Fibroblast of lung (primary cell): ENCODE results near the gene AK5. TPM values are rescaled to one million over a fixed set of nuclear protein-coding genes. Genes with fewer than 3 reads are reported as not detected.

Experiments
- DNase-seq, 2 donors: peaks; one replicate each; pipeline versions ENCODE4 v3.0.0 to v3.0.0-alpha.2; 2010; ENCODE audit warnings: low read depth in 2 of 2
- H2AFZ ChIP-seq: 2 replicates; pipeline ENCODE4 v1.5.1; 2012; ENCODE audit warnings: low read length, control low read depth, inconsistent platforms
- H3K27ac ChIP-seq: 2 replicates; pipeline ENCODE4 v1.5.1; 2011; ENCODE audit warnings: low read length, control low read depth; ENCODE audit not compliant: insufficient read depth
- H3K27me3 ChIP-seq: 2 replicates; pipeline ENCODE4 v1.5.1; 2011; ENCODE audit warnings: mild to moderate bottlenecking, low read length; ENCODE audit not compliant: control insufficient read depth, insufficient read depth
- H3K36me3 ChIP-seq: 2 replicates; pipeline ENCODE4 v1.5.1; 2011; ENCODE audit warnings: low read length; ENCODE audit not compliant: control insufficient read depth, insufficient read depth
- H3K4me1 ChIP-seq: 2 replicates; pipeline ENCODE4 v1.5.1; 2011; ENCODE audit warnings: low read length; ENCODE audit not compliant: control insufficient read depth, insufficient read depth; ENCODE audit errors: extremely low read depth
- H3K4me2 ChIP-seq: 2 replicates; pipeline ENCODE4 v1.5.1; 2011; ENCODE audit warnings: low read length, control low read depth; ENCODE audit not compliant: insufficient read depth; ENCODE audit errors: extremely low read depth
- H3K4me3 ChIP-seq, 4 experiments: fragments of 200-600 bp in 1 of 4; sonication (generic) in 1 of 4; replicated peaks in 1 of 4; 2 replicates each; pipeline ENCODE4 v1.5.1; 2011 to 2016; ENCODE audit warnings: low read length in 4 of 4, low read depth in 3 of 4, mild to moderate bottlenecking in 3 of 4, control low read depth in 2 of 4, inconsistent platforms in 1 of 4, mixed read lengths in 1 of 4; ENCODE audit not compliant: insufficient read depth in 1 of 4; ENCODE audit errors: control extremely low read depth in 1 of 4
- H3K79me2 ChIP-seq: 2 replicates; pipeline ENCODE4 v1.5.1; 2012; ENCODE audit warnings: mild to moderate bottlenecking, low read length, inconsistent platforms; ENCODE audit not compliant: control insufficient read depth, insufficient read depth
- H3K9ac ChIP-seq: 2 replicates; pipeline ENCODE4 v1.5.1; 2011; ENCODE audit warnings: mild to moderate bottlenecking, low read length, control low read depth; ENCODE audit not compliant: insufficient read depth
- H3K9me3 ChIP-seq: 2 replicates; pipeline ENCODE4 v1.5.1; 2012; ENCODE audit warnings: low read depth, low read length; ENCODE audit not compliant: control insufficient read depth, insufficient read depth
- H4K20me1 ChIP-seq: 2 replicates; pipeline ENCODE4 v1.5.1; 2011; ENCODE audit warnings: low read length; ENCODE audit not compliant: control insufficient read depth, insufficient read depth; ENCODE audit errors: extremely low read depth
- CTCF ChIP-seq, 2 donors: IDR thresholded peaks in 1 of 2; conservative IDR thresholded peaks in 1 of 2; 1 replicate in 1 of 2; 2 replicates in 1 of 2; pipeline ENCODE4 v1.5.1; 2011 to 2012; ENCODE audit warnings: low read length in 2 of 2, control low read depth in 1 of 2, inconsistent platforms in 1 of 2, low read depth in 1 of 2, mild to moderate bottlenecking in 1 of 2
- EZH2 ChIP-seq: IDR thresholded peaks from 2 replicates; pipeline ENCODE4 v1.5.1; 2012; ENCODE audit warnings: low read length, control low read depth, mild to moderate bottlenecking; ENCODE audit errors: missing control alignments
- polyA plus RNA-seq, 2 donors: library from polyadenylated mRNA; depleted of rRNA in 1 of 2; stranded (reverse) in 1 of 2; unstranded in 1 of 2; fragments of >200 nt; gene quantifications; 2 replicates each; pipeline ENCODE4 v1.2.1, GENCODE V29; 2011 to 2012; ENCODE audit warnings: missing spikeins in 1 of 2
- total RNA-seq: library from RNA; depleted of rRNA; stranded (reverse); fragments of >200 nt; gene quantifications from 2 replicates; pipeline ENCODE4 v1.2.1, GENCODE V29; 2014

AK5 gene
- total and polyA plus RNA-seq, 2 donors (not counting 1 experiment from before 2014, with no cell fraction given) = 37.9 to 87.7 TPM

- no peaks in the 10 kb centered on the region for H3K79me2 ChIP-seq
- H3K27me3 ChIP-seq = no peaks in the 10 kb centered on the region
- no peak overlapping the region for H3K27ac ChIP-seq
- H2AFZ ChIP-seq = no peak overlapping the region
- no peak for TF ChIP-seq EZH2
- no peak for TF ChIP-seq CTCF (conservative IDR thresholded peaks at IDR 0.05 in 1 of 2, IDR thresholded peaks at IDR 0.05 in 1 of 2; ENCODE audit: low read depth in 1 of 2, low read length in 2 of 2)
- no peaks in the 10 kb centered on the region for H3K9me3 ChIP-seq
- H3K4me3 ChIP-seq = no peak overlapping the region
- no peaks in the 10 kb centered on the region for H4K20me1 ChIP-seq
- H3K36me3 ChIP-seq = no peaks in the 10 kb centered on the region
- H3K9ac ChIP-seq = no peak overlapping the region
- H3K4me2 ChIP-seq = no peak overlapping the region
- no peak for DNase-seq
- no peaks in the 10 kb centered on the region for H3K4me1 ChIP-seq
Observed at GRCh38 chr1:77552626-77553025, 270.8 kb downstream of the AK5 start.

- no peak overlapping the region for H3K9ac ChIP-seq
- H3K9me3 ChIP-seq = no peaks in the 10 kb centered on the region
Observed at GRCh38 chr1:77553568-77554291, 271.9 kb downstream of the AK5 start.

GRCh38 chr1:77556045-77556444 lies 274.2 kb downstream of the AK5 start:
- Histone ChIP-seq H3K4me1 (no peaks in the 10 kb centered on the region), H3K79me2 (no peaks in the 10 kb centered on the region), H3K9ac (no peak overlapping the region), H3K27me3 (no peaks in the 10 kb centered on the region), H3K9me3 (no peaks in the 10 kb centered on the region), H2AFZ (no peak overlapping the region), H3K4me2 (no peak overlapping the region), H3K27ac (no peak overlapping the region), H4K20me1 (no peaks in the 10 kb centered on the region), H3K36me3 (no peaks in the 10 kb centered on the region), H3K4me3 (no peak overlapping the region)
- DNase-seq = no peak
- TF ChIP-seq EZH2 (no peak), CTCF (conservative IDR thresholded peaks at IDR 0.05 in 1 of 2, IDR thresholded peaks at IDR 0.05 in 1 of 2; ENCODE audit: low read depth in 1 of 2, low read length in 2 of 2) (no peak)

More at GRCh38 chr1:77553568-77554291, 271.9 kb downstream of the AK5 start:
- no peak overlapping the region for H2AFZ ChIP-seq
- no peak for TF ChIP-seq EZH2
- TF ChIP-seq CTCF (conservative IDR thresholded peaks at IDR 0.05 in 1 of 2, IDR thresholded peaks at IDR 0.05 in 1 of 2; ENCODE audit: low read depth in 1 of 2, low read length in 2 of 2) = no peak
- no peaks in the 10 kb centered on the region for H4K20me1 ChIP-seq
- no peaks in the 10 kb centered on the region for H3K4me1 ChIP-seq
- H3K4me3 ChIP-seq = no peak overlapping the region
- H3K79me2 ChIP-seq = no peaks in the 10 kb centered on the region
- H3K4me2 ChIP-seq = no peak overlapping the region
- no peaks in the 10 kb centered on the region for H3K27me3 ChIP-seq
- H3K36me3 ChIP-seq = no peaks in the 10 kb centered on the region
- no peak overlapping the region for H3K27ac ChIP-seq
- no peak for DNase-seq
